GM12878 (cell line): ENCODE data around the gene ZNF534. TPM values are rescaled to one million over a fixed set of nuclear protein-coding genes. Genes with fewer than 3 reads are reported as not detected.
A peak's percentile ranks its signal among the peaks of the same experiment; 100 is the strongest.

Source experiments
- HDAC2 ChIP-seq: fragments of 200-600 bp; sonication (generic); IDR thresholded peaks from 2 replicates; pipeline ENCODE4 v1.6.1; 2017
- LARP7 ChIP-seq: fragments of 450-650 bp; IDR thresholded peaks from 2 replicates; pipeline ENCODE4 v1.6.1; 2017; ENCODE audit warnings: mild to moderate bottlenecking
- MYC ChIP-seq: IDR thresholded peaks from 2 replicates; pipeline ENCODE4 v1.6.1; 2011; ENCODE audit warnings: mild to moderate bottlenecking, low read length, moderate library complexity, inconsistent platforms; ENCODE audit not compliant: insufficient read depth, insufficient replicate concordance, insufficient read length, severe bottlenecking
- NR2C1 ChIP-seq: fragments of 450-650 bp; IDR thresholded peaks from 2 replicates; pipeline ENCODE4 v1.6.1; 2017; ENCODE audit warnings: antibody characterized with exemption, mild to moderate bottlenecking, moderate library complexity
- NR2F1 ChIP-seq: fragments of 450-650 bp; conservative IDR thresholded peaks from 2 replicates; pipeline ENCODE4 v1.6.1; 2017; ENCODE audit warnings: mild to moderate bottlenecking
- RUNX3 ChIP-seq: IDR thresholded peaks from 2 replicates; pipeline ENCODE4 v1.6.1; 2012; ENCODE audit warnings: low read length, inconsistent platforms
- ZNF24 ChIP-seq: fragments of 450-650 bp; IDR thresholded peaks from 2 replicates; pipeline ENCODE4 v1.6.1; 2017; ENCODE audit warnings: antibody characterized with exemption, mild to moderate bottlenecking
- polyA plus RNA-seq, 11 experiments: library from polyadenylated mRNA; depleted of rRNA in 4 of 11; unstranded in 6 of 11; stranded (reverse) in 5 of 11; fragments of >200 nt; fragmentation: Nextera tagmentation in 4 of 11; fragmentation: Illumina TruSeq in 1 of 11; extraction: Ambion mirVana in 4 of 11; extraction: Trizol in 1 of 11; gene quantifications; 1 replicate in 1 of 11; 2 replicates in 10 of 11; pipeline versions ENCODE4 v1.2.1 to v1.2.3, GENCODE V29; 2011 to 2016; ENCODE audit warnings: inconsistent platforms in 2 of 11, missing spikeins in 2 of 11, low read depth in 1 of 11
- total RNA-seq, 4 experiments: library from RNA; depleted of rRNA in 3 of 4; stranded (reverse); fragments of >200 nt in 3 of 4; fragmentation: Illumina TruSeq in 1 of 4; extraction: Trizol in 1 of 4; gene quantifications; 2 replicates each; pipeline versions ENCODE4 v1.2.1 to v1.2.3, GENCODE V29; 2013 to 2021
- TF ChIP-seq, protein P1 (sequence below): fragments of 450-650 bp; conservative IDR thresholded peaks from 2 replicates; pipeline ENCODE4 v1.6.1; 2017; ENCODE audit warnings: mild to moderate bottlenecking, moderate library complexity
- TF ChIP-seq, protein P2 (sequence below): fragments of 450-650 bp; IDR thresholded peaks from 2 replicates; pipeline ENCODE4 v1.6.1; 2018; ENCODE audit warnings: borderline replicate concordance, mild to moderate bottlenecking; ENCODE audit not compliant: partially characterized antibody
- TF ChIP-seq, protein P3 (sequence below): fragments of 450-650 bp; IDR thresholded peaks from 2 replicates; pipeline ENCODE4 v1.6.1; 2016; ENCODE audit warnings: mild to moderate bottlenecking

ZNF534 gene
- total and polyA plus RNA-seq, 10 of the 15 experiments (the other 5 are each of a cell fraction or from before 2014, with no cell fraction given): 0.39 to 0.79 TPM; not detected in 8

DNA sequence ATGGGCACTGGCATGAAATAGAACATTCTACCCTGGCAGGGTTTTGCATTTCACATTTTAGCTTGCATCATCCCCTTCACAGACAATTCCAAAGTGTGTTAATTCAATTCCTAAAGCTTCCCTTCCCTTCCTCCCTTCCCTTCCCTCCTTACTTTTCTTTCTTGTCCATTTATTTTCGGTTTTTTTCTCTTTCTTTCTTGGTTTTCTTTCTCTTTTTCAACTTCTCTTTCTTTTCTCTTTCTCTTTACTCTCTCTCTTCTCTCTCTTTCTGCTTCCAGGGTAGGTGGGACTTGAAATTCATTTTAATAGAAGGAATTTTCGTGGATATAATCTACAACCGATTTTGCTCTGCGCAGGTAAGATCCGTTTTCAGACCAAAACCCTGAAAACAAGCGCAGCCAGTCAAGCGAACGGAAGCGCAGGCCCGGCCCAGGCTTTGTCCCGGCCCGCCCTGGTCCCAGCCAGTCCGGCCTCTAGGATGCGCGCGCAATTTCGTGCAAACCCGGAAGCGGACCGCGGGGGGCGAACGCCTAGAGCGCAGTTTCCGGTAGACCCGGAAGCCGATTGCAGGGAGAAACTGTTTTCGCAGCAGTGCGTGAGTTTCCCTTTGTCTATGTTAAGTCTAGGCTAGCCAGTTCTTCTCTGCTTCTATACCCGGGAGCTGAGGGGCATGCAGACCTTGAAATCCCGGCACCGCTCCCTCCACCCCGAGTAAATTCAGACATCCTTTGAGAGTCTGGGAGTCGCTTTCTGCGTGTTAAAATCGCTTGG is 31.5 kb upstream of the ZNF534 start, which contains the start of gene ZNF528 (continued):
- TF ChIP-seq, protein P1, sequence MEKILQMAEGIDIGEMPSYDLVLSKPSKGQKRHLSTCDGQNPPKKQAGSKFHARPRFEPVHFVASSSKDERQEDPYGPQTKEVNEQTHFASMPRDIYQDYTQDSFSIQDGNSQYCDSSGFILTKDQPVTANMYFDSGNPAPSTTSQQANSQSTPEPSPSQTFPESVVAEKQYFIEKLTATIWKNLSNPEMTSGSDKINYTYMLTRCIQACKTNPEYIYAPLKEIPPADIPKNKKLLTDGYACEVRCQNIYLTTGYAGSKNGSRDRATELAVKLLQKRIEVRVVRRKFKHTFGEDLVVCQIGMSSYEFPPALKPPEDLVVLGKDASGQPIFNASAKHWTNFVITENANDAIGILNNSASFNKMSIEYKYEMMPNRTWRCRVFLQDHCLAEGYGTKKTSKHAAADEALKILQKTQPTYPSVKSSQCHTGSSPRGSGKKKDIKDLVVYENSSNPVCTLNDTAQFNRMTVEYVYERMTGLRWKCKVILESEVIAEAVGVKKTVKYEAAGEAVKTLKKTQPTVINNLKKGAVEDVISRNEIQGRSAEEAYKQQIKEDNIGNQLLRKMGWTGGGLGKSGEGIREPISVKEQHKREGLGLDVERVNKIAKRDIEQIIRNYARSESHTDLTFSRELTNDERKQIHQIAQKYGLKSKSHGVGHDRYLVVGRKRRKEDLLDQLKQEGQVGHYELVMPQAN: no peak
- TF ChIP-seq RUNX3: peak; percentile 27; the same call in 1 of the 2 replicates
- no peak for TF ChIP-seq MYC
- TF ChIP-seq NR2F1: no peak
- TF ChIP-seq HDAC2: no peak
- peak; percentile 90 for TF ChIP-seq NR2C1
- TF ChIP-seq ZNF24: no peak
- TF ChIP-seq, protein P2, sequence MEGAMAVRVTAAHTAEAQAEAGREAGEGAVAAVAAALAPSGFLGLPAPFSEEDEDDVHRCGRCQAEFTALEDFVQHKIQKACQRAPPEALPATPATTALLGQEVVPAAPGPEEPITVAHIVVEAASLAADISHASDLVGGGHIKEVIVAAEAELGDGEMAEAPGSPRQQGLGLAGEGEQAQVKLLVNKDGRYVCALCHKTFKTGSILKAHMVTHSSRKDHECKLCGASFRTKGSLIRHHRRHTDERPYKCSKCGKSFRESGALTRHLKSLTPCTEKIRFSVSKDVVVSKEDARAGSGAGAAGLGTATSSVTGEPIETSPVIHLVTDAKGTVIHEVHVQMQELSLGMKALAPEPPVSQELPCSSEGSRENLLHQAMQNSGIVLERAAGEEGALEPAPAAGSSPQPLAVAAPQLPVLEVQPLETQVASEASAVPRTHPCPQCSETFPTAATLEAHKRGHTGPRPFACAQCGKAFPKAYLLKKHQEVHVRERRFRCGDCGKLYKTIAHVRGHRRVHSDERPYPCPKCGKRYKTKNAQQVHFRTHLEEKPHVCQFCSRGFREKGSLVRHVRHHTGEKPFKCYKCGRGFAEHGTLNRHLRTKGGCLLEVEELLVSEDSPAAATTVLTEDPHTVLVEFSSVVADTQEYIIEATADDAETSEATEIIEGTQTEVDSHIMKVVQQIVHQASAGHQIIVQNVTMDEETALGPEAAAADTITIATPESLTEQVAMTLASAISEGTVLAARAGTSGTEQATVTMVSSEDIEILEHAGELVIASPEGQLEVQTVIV: no peak
- TF ChIP-seq LARP7: no peak
- TF ChIP-seq, protein P3, sequence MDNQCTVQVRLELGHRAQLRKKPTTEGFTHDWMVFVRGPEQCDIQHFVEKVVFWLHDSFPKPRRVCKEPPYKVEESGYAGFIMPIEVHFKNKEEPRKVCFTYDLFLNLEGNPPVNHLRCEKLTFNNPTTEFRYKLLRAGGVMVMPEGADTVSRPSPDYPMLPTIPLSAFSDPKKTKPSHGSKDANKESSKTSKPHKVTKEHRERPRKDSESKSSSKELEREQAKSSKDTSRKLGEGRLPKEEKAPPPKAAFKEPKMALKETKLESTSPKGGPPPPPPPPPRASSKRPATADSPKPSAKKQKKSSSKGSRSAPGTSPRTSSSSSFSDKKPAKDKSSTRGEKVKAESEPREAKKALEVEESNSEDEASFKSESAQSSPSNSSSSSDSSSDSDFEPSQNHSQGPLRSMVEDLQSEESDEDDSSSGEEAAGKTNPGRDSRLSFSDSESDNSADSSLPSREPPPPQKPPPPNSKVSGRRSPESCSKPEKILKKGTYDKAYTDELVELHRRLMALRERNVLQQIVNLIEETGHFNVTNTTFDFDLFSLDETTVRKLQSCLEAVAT: peak; percentile 98
- TF ChIP-seq, all 136 proteins: peak for 21
